ENCODE results near the gene HDAC9.

The HDAC9 gene

GRCh38 chr7:18939771-18940592, 444.4 kb downstream of the HDAC9 start:
- Histone ChIP-seq H3K4me1 (ENCODE audit: insufficient read depth, low read length) (no peaks in the 10 kb centered on the region), H3K4me3 (ENCODE audit: low read depth in 1 of 2, low read length in 2 of 2) (no peak overlapping the region), H2AFZ (ENCODE audit: low read depth, low read length) (no peak overlapping the region), H3K9ac (ENCODE audit: low read depth, low read length) (no peak overlapping the region), H3K79me2 (ENCODE audit: insufficient read depth, low read length) (no peaks in the 10 kb centered on the region), H3K27me3 (ENCODE audit: insufficient read depth, low read length, poor library complexity) (no peaks in the 10 kb centered on the region), H3K27ac (ENCODE audit: low read length) (no peak overlapping the region), H3K36me3 (ENCODE audit: insufficient read depth, low read length) (no peaks in the 10 kb centered on the region), H3K9me3 (ENCODE audit: insufficient read depth, low read length, severe bottlenecking) (no peaks in the 10 kb centered on the region), H3K4me2 (ENCODE audit: insufficient read depth, low read length) (no peak overlapping the region), H4K20me1 (ENCODE audit: insufficient read depth, low read length) (no peaks in the 10 kb centered on the region)
- DNase-seq (no peak), ATAC-seq (ENCODE audit: insufficient read depth, low read depth) (no peak)
- TF ChIP-seq CTCF (IDR thresholded peaks at IDR 0.05; ENCODE audit: borderline replicate concordance, extremely low read depth, low read length, poor library complexity, severe bottlenecking) (no peak), EZH2 (IDR thresholded peaks at IDR 0.05; ENCODE audit: borderline replicate concordance, low read depth, low read length, severe bottlenecking) (no peak)

GRCh38 chr7:18940593-18941134, 445.1 kb downstream of the HDAC9 start:
- DNase-seq (no peak), ATAC-seq (ENCODE audit: insufficient read depth, low read depth) (no peak)
- Histone ChIP-seq H3K27me3 (ENCODE audit: insufficient read depth, low read length, poor library complexity) (no peaks in the 10 kb centered on the region), H4K20me1 (ENCODE audit: insufficient read depth, low read length) (no peaks in the 10 kb centered on the region), H3K4me2 (ENCODE audit: insufficient read depth, low read length) (no peak overlapping the region), H3K4me1 (ENCODE audit: insufficient read depth, low read length) (no peaks in the 10 kb centered on the region), H3K36me3 (ENCODE audit: insufficient read depth, low read length) (no peaks in the 10 kb centered on the region), H3K27ac (ENCODE audit: low read length) (no peak overlapping the region), H3K9me3 (ENCODE audit: insufficient read depth, low read length, severe bottlenecking) (no peaks in the 10 kb centered on the region), H3K9ac (ENCODE audit: low read depth, low read length) (no peak overlapping the region), H2AFZ (ENCODE audit: low read depth, low read length) (no peak overlapping the region), H3K79me2 (ENCODE audit: insufficient read depth, low read length) (no peaks in the 10 kb centered on the region), H3K4me3 (ENCODE audit: low read depth in 1 of 2, low read length in 2 of 2) (no peak overlapping the region)
- TF ChIP-seq EZH2 (IDR thresholded peaks at IDR 0.05; ENCODE audit: borderline replicate concordance, low read depth, low read length, severe bottlenecking) (no peak), CTCF (IDR thresholded peaks at IDR 0.05; ENCODE audit: borderline replicate concordance, extremely low read depth, low read length, poor library complexity, severe bottlenecking) (no peak)

- H2AFZ ChIP-seq (ENCODE audit: low read depth, low read length), result no peak overlapping the region
- DNase-seq (no peak), ATAC-seq (ENCODE audit: insufficient read depth, low read depth) (no peak)
- H3K27ac ChIP-seq (ENCODE audit: low read length), result no peak overlapping the region
- no peak overlapping the region for H3K4me2 ChIP-seq (ENCODE audit: insufficient read depth, low read length)
- no peak overlapping the region for H3K9ac ChIP-seq (ENCODE audit: low read depth, low read length)
- no peaks in the 10 kb centered on the region for H3K9me3 ChIP-seq (ENCODE audit: insufficient read depth, low read length, severe bottlenecking)
- H3K79me2 ChIP-seq (ENCODE audit: insufficient read depth, low read length), result no peaks in the 10 kb centered on the region
- H3K27me3 ChIP-seq (ENCODE audit: insufficient read depth, low read length, poor library complexity), result no peaks in the 10 kb centered on the region
- no peaks in the 10 kb centered on the region for H3K36me3 ChIP-seq (ENCODE audit: insufficient read depth, low read length)
- no peaks in the 10 kb centered on the region for H3K4me1 ChIP-seq (ENCODE audit: insufficient read depth, low read length)
- TF ChIP-seq CTCF (IDR thresholded peaks at IDR 0.05; ENCODE audit: borderline replicate concordance, extremely low read depth, low read length, poor library complexity, severe bottlenecking), result no peak
- TF ChIP-seq EZH2 (IDR thresholded peaks at IDR 0.05; ENCODE audit: borderline replicate concordance, low read depth, low read length, severe bottlenecking), result no peak
- H3K4me3 ChIP-seq (ENCODE audit: low read depth in 1 of 2, low read length in 2 of 2), result no peak overlapping the region
- H4K20me1 ChIP-seq (ENCODE audit: insufficient read depth, low read length), result no peaks in the 10 kb centered on the region
Observed at GRCh38 chr7:18941207-18941606, 445.7 kb downstream of the HDAC9 start.

Measured in DND-41 (cell line).